A172 (cell line): ENCODE data around the gene F2. TPM values are rescaled to one million over a fixed set of nuclear protein-coding genes. Genes with fewer than 3 reads are reported as not detected.
"Not testable (repeated sequence)": the region's sequence is repeated elsewhere in the genome, so short reads cannot be mapped to it uniquely, and the experiment has no call there.

Experiments
- DNase-seq: peaks from one replicate; pipeline ENCODE4 v3.0.0-alpha.2; 2015; ENCODE audit warnings: low spot score
- total RNA-seq: library from RNA; depleted of rRNA; stranded (reverse); fragments of >200 nt; shearing (Covaris generic); gene quantifications from 2 replicates; pipeline ENCODE4 v1.2.3, GENCODE V29; 2014; rRNA removed

Gene F2
- total RNA-seq = not detected in 2 replicates

- DNase-seq = no peak
Measured at GRCh38 chr11:46719048-46719542, at the start of gene F2. F2 (plus strand) TSS chr11:46719213; CDS start chr11:46719236, 23 bp downstream.

DNA sequence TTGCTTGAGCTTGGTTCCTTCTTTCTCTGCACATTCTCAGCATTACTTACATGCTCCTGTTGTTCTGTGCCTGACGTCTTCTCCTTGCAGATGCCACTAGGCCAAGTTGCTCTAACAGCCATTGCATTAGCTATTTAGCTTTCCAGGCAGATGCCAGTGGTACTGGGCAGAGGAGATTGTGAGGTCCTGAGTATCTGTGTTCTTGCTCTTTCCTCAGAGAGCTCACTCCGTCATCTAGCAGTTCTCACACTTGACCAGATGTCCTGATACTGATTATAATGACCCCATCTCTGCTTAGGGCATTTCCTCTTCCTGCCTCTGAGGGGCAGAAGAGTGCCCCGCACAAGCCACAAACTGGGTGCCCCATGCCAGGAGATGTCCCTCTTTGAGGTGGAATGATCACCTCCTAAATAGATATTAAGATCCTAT, 49.3 kb upstream of the F2 start:
- DNase-seq = no peak

- not testable (repeated sequence) for DNase-seq
Measured at GRCh38 chr11:46670521-46670920, 48.5 kb upstream of the F2 start.

GRCh38 chr11:46671958-46672315, 47.1 kb upstream of the F2 start:
- DNase-seq = no peak

DNA sequence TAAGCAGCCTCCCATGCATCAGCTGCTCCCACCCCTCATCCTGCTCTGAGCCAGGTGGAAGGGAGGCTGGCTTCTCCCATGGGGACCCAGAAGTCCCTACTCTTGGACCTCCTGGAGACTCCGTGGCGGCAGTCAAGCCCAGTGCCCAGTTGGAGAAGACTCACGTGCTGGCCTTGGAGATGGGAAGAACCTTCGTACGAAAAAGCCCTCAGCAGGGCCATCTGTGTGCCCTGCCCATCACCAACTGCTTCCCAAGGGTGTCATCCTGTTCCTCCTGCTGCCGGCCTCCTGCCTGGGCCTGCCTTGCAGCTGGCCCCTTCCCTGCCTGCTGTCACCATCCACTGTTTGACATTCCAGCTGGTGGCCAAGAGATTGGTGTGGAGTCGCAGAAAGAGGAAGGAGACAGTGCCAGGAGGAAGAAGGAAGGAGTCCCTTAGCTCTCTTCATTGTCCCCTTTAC, 46.6 kb upstream of the F2 start:
- no peak for DNase-seq

- no peak for DNase-seq
Measured at GRCh38 chr11:46673713-46674462, 45.1 kb upstream of the F2 start.

GRCh38 chr11:46674463-46675287, 44.3 kb upstream of the F2 start:
- DNase-seq = no peak

DNA sequence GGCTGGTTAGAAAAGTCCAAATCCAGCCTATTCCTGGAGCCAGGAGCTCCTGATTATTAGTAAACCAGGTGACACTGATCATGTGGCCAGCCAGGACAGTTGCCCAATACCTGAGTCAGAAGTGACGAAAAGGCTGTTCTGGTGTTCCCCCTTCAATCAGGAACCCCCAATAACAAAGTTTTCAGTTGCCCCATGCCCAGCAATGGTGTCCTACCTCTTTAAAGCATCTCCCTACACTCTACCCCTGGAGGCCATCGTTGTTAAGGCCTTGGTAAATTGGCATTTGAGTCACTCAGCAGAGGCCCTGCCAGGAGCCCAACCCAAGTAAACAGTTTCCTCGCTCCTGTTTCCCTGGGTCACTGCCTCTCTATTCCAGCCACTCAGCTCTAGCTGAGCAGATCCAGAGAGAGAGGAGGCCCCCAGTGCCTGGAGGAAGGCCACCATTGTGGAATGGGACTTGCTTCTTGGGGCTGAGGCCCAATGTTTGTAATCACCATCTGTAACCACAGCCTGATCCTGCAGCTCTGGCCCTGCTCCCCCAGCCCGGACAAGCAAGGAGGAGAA, 43.6 kb upstream of the F2 start:
- peak; percentile 38 for DNase-seq

DNA sequence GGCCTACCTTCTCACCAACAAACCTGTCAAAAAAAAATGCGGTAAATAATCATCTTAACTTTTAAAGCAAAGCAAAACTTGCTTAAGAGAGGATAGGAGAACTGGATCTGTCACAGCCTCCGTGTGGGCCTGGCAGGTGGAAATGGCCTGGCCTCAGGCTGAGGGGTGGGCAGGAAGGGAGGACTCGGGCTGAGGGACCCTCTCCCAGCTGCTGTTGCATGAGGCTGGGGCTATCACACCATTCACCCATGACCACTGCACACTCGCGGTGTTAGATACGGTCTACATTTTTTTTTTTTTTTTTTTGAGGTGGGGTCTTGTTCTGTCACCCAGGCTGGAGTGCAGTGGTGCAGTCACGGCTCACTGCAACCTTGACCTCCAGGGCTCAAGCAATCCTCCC, 43.1 kb upstream of the F2 start:
- DNase-seq = no peak

DNA sequence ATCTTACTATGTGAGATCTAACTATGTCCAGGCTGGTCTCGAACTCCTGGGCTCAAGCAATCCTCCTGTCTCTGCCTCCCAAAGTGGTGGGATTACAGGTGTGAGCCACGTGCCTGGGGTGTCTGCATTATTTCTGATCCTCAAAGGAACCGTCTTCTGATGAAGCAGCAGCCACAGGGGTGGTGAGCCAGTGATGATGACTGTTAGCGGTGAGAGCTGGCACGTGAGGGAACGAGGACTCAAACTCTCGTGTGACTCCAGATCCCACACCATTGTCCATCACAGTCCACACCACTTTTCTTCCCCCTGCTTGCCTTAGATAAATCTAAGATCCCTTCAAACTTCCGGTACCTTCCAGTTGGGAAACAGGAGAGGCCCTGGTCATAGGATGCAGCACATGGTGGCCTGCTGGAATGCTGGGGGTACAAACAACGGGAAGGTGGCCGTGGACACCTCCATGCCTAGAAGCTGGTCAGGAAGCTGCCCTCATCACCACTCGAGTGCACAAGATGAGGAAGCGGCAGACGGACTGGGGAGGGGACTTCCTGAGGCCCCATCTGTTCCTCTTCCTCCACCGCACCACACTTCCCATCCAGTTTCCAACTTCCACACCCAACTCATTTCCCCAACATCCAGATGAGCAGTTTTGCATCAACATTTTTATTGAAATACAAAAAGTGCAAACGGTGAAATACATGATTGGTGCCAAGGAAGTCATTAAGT, 42.4 kb upstream of the F2 start:
- no peak for DNase-seq

- no peak for DNase-seq
Measured at GRCh38 chr11:46677169-46677568, 41.8 kb upstream of the F2 start.

DNA sequence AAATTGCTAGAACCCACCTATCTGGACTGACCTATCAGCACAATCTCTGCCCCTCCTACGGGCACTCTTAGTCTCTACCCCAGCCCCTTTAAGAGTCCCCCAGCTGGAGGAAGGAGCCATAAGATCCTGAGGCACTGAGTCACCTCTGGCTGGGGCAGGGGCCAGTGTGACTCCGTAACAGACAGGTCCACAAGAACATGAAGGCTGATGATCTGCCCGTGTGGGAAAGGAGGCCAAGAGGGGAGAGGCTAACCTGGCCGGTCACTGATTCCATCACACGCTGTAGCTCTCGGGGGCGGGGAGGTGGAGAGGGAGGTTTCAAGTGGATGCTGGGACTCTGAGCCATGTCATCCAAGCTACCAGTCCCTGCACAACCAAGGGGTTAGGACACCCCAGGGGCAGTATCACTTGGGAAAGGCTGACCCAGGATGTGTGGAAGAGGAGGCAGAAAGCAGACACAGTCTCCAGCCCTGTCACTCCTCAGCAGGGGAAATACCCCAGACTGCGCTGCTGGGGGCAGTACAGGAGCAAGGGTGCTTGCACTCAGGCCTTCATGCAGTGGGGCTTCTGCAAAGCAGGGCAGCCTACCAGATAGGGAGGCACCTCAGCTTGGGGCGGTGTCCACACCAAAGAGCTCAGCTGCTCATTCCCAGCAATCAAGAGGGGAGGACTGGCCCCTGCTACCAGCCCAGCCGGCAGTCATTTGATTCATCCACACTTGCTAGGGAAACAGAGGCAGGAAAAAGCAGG, 40.8 kb upstream of the F2 start:
- DNase-seq = no peak

- no peak for DNase-seq
Measured at GRCh38 chr11:46678741-46679130, 40.3 kb upstream of the F2 start.

- no peak for DNase-seq
Measured at GRCh38 chr11:46679241-46680163, 39.5 kb upstream of the F2 start.

GRCh38 chr11:46680164-46680760, 38.8 kb upstream of the F2 start:
- no peak for DNase-seq

DNA sequence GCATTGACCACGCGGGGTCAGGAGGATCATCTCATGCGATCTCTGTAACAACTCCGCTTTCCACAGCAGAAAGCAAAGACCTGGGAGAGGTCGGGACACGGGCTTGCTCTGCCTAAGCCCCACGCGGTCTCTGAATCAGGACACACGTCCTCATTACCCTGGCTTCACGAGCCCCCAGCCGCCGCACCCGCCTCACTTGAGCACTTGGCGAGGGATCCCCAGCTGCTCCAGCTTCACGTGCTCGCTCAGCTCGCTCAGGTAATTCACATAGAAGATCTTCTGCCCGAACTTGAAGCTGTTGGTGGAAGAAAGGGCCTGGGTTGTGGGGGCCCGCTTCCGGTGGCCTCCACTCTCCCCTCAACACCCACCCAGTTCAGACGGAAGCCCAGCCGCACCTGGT, 38.2 kb upstream of the F2 start:
- DNase-seq = no peak

DNA sequence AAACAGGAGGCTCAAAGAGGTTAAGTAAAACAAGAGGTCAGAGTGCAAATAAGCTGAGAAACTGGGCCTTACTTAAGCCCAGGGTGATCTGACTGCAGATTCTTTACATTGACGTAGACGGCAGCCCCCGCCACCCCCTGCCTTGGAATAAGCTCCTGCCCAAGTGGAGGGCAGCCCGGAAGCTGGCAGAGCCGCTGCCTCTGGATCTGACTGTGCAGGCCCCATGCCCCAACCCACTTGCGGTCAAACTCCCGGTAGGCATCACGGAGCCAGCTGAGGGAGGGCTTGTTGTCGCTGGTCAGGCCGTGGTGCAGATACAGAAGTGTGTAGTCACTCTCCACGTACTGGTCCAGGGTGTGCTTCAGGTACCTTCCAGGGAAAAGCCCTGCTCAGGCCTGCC, 37.2 kb upstream of the F2 start:
- DNase-seq = no peak

GRCh38 chr11:46682773-46683752, 36.0 kb upstream of the F2 start:
- DNase-seq = peak; percentile 76
